GM18951 (cell line): ENCODE data around the gene CACNG8.

ENCODE experiments used
- POLR2A ChIP-seq: IDR thresholded peaks from 4 replicates; pipeline ENCODE4 v1.6.1; 2011; ENCODE audit warnings: mild to moderate bottlenecking; ENCODE audit not compliant: insufficient read length, insufficient read depth; ENCODE audit errors: extremely low read depth
- in situ Hi-C: fragments of 300-500 bp; cut with MboI; formaldehyde crosslinking; loops from one replicate; pipeline ENCODE4 v1.12.0; 2022; ENCODE audit warnings: low sequenced_read_pairs, mixed read lengths, inconsistent platforms; ENCODE audit not compliant: unreplicated experiment

Gene CACNG8

GRCh38 chr19:53992211-53992610, 29.5 kb downstream of the CACNG8 start:
- in situ Hi-C loops: no loop called here
- no peak for TF ChIP-seq POLR2A

DNA sequence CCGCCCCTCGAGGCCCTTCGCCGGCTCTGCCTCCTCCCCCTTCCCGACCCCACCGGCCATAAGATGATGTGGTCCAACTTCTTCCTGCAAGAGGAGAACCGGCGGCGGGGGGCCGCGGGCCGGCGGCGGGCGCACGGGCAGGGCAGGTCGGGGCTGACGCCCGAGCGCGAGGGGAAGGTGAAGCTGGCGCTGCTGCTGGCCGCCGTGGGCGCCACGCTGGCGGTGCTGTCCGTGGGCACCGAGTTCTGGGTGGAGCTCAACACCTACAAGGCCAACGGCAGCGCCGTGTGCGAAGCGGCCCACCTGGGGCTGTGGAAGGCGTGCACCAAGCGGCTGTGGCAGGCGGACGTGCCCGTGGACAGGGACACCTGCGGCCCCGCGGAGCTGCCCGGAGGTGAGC, 30.1 kb downstream of the CACNG8 start:
- in situ Hi-C loops: no loop called here
- no peak for TF ChIP-seq POLR2A

GRCh38 chr19:53993448-53993847, 30.7 kb downstream of the CACNG8 start:
- TF ChIP-seq POLR2A: no peak
- in situ Hi-C loops: no loop called here

DNA sequence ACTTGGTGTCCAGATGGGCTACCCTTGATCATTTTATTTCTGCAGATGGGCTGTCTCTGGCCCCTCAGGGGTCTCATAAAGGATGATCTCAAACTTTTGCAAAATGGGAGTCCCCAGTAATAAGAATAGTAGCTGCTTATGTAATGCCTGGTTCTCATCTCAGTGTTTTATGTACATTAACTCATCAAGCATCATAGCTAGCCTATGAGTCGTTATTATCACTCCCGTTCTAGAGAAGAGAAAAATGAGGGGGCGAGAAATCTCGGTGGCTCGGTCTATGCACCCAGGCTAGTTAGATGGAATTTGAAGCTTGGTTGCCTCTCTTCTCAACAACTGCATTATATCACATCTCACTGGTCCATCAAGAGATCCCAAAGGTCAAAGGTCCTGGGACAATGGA, 32.1 kb downstream of the CACNG8 start:
- in situ Hi-C loops: no loop called here
- no peak for TF ChIP-seq POLR2A

DNA sequence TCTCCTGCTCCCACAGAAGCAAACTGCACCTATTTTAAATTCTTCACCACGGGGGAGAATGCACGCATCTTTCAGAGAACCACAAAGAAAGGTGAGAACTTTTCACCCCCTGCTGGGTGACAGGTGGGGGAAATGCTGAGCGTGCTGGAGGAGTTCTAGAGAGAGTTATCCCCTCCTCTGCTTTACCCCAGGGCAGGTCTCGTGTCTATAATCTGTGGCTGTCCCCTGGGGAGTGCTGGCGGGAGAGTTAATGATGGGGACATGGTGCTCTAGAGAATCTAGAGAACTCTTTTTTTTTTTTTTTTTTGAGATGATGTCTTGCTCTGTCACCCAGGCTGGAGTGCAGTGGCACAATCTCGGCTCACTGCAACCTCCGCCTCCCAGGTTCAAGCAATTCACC, 35.5 kb downstream of the CACNG8 start:
- in situ Hi-C loops: no loop called here
- TF ChIP-seq POLR2A: no peak

DNA sequence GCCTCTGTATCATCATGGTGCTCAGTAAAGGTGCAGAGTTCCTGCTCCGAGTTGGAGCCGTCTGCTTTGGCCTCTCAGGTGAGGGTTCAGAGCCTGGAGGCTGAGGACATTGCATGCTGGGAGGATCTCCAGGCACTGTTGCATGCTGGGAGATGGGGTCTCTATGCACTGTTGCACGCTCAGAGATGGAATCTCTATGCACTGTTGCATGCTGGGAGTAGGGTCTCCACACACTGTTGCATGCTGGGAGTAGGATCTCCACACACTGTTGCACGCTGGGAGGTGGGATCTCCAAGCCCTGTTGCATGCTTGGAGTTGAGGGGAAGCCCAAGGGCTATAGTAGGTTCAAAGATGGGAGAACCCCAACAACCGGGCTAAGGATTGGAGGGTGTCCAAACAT, 37.0 kb downstream of the CACNG8 start:
- in situ Hi-C loops: no loop called here
- no peak for TF ChIP-seq POLR2A

DNA sequence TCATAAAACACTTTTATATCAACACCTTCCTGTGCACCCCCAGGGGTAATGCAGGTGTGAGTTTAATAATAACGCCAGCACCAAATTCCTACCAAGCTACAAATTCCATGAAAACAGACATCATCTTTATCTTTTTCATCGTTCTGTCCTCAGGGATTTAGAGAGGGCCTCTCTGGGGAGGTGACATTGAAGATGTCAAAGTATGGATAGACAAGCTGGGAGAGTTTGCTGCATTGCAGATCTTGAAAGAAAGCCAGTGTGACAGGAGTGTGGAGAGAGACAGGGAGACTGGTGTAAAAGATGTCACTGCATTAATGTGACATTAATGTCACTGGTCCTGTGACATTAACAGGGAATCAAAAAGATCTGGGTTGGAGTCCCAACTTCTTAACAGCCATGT, 38.8 kb downstream of the CACNG8 start:
- in situ Hi-C loops: no loop called here
- no peak for TF ChIP-seq POLR2A

GRCh38 chr19:54002495-54003315, 40.0 kb downstream of the CACNG8 start:
- in situ Hi-C loops: no loop called here
- TF ChIP-seq POLR2A: no peak

GRCh38 chr19:54009440-54009839, 46.7 kb downstream of the CACNG8 start:
- in situ Hi-C loops: no loop called here
- no peak for TF ChIP-seq POLR2A

DNA sequence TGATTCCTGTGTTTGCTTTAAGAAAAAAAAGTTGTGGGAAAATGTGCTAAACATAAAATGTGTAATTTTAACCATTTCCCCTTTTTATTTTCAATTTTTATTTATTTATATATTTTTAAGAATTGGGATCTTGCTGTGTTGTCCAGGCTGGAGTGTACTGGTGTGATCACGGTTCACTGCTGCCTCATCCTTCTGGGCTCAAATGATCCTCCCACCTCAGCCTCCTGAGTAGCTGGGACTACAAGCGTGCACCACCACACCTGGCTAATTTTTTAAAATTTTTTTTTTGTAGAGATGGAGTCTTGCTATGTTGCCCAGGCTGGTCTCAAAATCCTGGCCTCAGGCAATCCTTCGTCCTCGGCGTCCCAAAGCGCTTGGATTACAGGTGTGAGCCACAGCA, 47.7 kb downstream of the CACNG8 start:
- TF ChIP-seq POLR2A: no peak
- in situ Hi-C loops: loop anchor here (10.0 kb wide), 1 partner anchor 166 kb away; no protein-coding TSS in a partner anchor

DNA sequence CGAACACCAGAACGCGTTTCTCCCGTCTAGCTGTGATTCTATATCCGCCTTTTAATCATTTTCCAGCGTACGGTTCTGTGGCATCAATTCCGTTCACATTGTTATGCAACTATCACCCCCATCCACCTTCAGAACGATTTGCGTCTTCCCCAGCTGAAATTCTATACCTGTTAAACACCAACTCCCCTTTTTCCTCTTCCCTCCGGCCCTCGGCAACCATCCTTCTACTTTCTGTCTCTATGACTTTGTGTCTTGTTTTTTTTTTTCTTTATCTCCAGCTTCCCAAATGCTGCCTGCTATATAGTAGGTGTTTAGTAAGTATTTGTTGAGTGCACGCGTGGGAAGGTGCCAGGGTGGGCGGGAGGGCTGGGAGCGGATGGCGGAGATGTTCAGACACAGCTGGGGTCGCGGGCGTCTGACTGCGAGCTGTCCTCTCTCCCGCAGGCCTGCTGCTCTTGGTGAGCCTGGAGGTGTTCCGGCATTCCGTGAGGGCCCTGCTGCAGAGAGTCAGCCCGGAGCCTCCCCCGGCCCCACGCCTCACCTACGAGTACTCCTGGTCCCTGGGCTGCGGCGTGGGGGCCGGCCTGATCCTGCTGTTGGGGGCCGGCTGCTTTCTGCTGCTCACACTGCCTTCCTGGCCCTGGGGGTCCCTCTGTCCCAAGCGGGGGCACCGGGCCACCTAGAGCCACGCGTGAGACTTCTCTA, 48.9 kb downstream of the CACNG8 start:
- TF ChIP-seq POLR2A: no peak
- in situ Hi-C loops: loop anchor here (10.0 kb wide), 1 partner anchor 167 kb away; no protein-coding TSS in a partner anchor

GRCh38 chr19:54013866-54014265, 51.1 kb downstream of the CACNG8 start:
- in situ Hi-C loops: loop anchor here (10.0 kb wide), 1 partner anchor 169 kb away; no protein-coding TSS in a partner anchor

DNA sequence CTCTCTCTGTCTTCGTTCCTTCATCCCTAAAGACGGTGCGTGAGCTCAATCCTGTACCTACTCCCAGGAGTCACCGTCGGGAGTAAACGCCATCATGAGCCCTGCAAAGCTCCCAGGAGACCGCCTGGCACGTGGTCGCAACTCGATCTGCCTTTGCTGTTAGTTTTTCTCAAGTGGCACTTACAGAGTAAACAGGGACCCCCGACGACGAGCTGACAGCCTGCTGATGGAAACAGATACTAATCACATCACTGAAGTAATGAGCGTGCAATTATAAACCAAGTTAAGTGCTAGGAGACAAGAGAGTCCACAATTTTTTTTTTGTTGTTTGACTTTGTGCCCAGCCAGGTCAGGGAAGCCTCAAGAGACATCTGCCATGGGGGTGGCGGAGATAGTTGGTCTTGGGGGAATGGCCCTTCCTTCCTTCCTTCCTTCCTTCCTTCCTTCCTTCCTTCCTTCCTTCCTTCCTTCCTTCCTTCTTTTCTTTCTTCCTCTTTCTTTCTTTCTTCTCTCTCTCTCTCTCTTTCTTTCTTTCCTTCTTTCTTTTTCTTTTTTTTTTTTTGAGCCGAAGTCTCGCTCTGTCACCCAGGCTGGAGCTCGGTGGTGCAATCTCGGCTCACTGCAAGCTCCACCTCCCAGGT, 52.3 kb downstream of the CACNG8 start:
- TF ChIP-seq POLR2A: no peak
- in situ Hi-C loops: loop anchor here (10.0 kb wide), 1 partner anchor 170 kb away; no protein-coding TSS in a partner anchor

More at GRCh38 chr19:54013866-54014265, 51.1 kb downstream of the CACNG8 start:
- no peak for TF ChIP-seq POLR2A
